Activated CD4-positive, alpha-beta T cell treated with anti-CD3 and anti-CD28 coated beads, Interleukin-2, amount 10 ng/mL, durations not matched to agents 7 days and 5 days (primary cell): Measurements from ENCODE around the gene SYPL2. TPM values are rescaled to one million over a fixed set of nuclear protein-coding genes. Genes with fewer than 3 reads are reported as not detected.
A peak's percentile ranks its signal among the peaks of the same experiment; 100 is the strongest.

Experiments used
- CTCF ChIA-PET: fragments of 350-600 bp; sonication (Branson Sonifier 250); formaldehyde crosslinking; loops from one replicate; lab custom pipeline; 2021; ENCODE audit warnings: antibody characterized with exemption; lab: Charles Lee
- POLR2A ChIA-PET: fragments of 350-600 bp; sonication (Branson Sonifier 250); formaldehyde crosslinking; loops from one replicate; lab custom pipeline; 2021; ENCODE audit warnings: antibody characterized with exemption; lab: Charles Lee
- DNase-seq: peaks from one replicate; pipeline ENCODE4 v3.0.0-alpha.2; 2020
- H3K27ac Mint-ChIP-seq: one replicate; pipeline ENCODE4 v1.8.0; 2021; ENCODE audit warnings: mild to moderate bottlenecking, moderate library complexity, mixed read lengths
- H3K27me3 Mint-ChIP-seq: one replicate; pipeline ENCODE4 v1.8.0; 2021; ENCODE audit warnings: mixed read lengths
- H3K36me3 Mint-ChIP-seq: one replicate; pipeline ENCODE4 v1.8.0; 2021; ENCODE audit warnings: low read depth, mixed read lengths
- H3K4me1 Mint-ChIP-seq: one replicate; pipeline ENCODE4 v1.8.0; 2021; ENCODE audit warnings: mixed read lengths
- H3K4me3 Mint-ChIP-seq: one replicate; pipeline ENCODE4 v1.8.0; 2021; ENCODE audit warnings: mild to moderate bottlenecking, moderate library complexity, mixed read lengths
- H3K9me3 Mint-ChIP-seq: one replicate; pipeline ENCODE4 v1.8.0; 2021; ENCODE audit warnings: mixed read lengths
- total RNA-seq, 2 experiments: library from RNA; stranded (reverse); gene quantifications; one replicate each; pipeline ENCODE4 v1.2.3, GENCODE V29; 2021

SYPL2 gene
- not detected for total RNA-seq

- Mint-ChIP-seq H3K4me3 (peak within 1 kb of the TSS; percentile 58), H3K27me3 (peaks cover 79% of the 10 kb centered on the region), H3K27ac (no peak within 1 kb of the TSS), H3K4me1 (peaks cover 11% of the 10 kb centered on the region), H3K36me3 (no peaks in the 10 kb centered on the region), H3K9me3 (no peaks in the 10 kb centered on the region)
- ChIA-PET POLR2A (no interaction called here), CTCF (interaction anchor here (1.3 kb wide), 1 partner anchor 14 kb away, joined by 3 read pairs; no protein-coding TSS in a partner anchor)
- DNase-seq = no peak
These were observed at the start of gene SYPL2 for GRCh38 chr1:109466452-109467300. Gene SYPL2, plus strand, starts transcription at chr1:109466546. Its CDS starts 298 bp downstream, at chr1:109466844.

GRCh38 chr1:109423498-109423897 is 42.8 kb upstream of the SYPL2 start:
- Mint-ChIP-seq H3K4me1 (peaks cover 41% of the 10 kb centered on the region), H3K27ac (peak overlapping the region; percentile 97), H3K4me3 (peak overlapping the region; percentile 94), H3K27me3 (no peaks in the 10 kb centered on the region), H3K9me3 (no peaks in the 10 kb centered on the region), H3K36me3 (peaks cover 41% of the 10 kb centered on the region)
- POLR2A ChIA-PET = interaction anchor here (0.6 kb wide), 1 partner anchor 190 kb away, joined by 3 read pairs; no protein-coding TSS in a partner anchor
- CTCF ChIA-PET = no interaction called here
- DNase-seq = no peak

- peak overlapping the region; percentile 97 for H3K27ac Mint-ChIP-seq
- H3K4me3 Mint-ChIP-seq = peak overlapping the region; percentile 94
- no peaks in the 10 kb centered on the region for H3K27me3 Mint-ChIP-seq
- H3K9me3 Mint-ChIP-seq = no peaks in the 10 kb centered on the region
- DNase-seq = peak; percentile 65
- ChIA-PET POLR2A (interaction anchor here (0.5 to 0.6 kb wide), 2 partner anchors 30 to 477 kb away, joined by 7 to 10 read pairs; no protein-coding TSS in a partner anchor), CTCF (interaction anchor here (0.6 to 3.6 kb wide), 11 partner anchors 8 to 719 kb away, joined by 3 to 15 read pairs (median 4); partner anchors contain the start of genes AMIGO1 and CYB561D1)
- H3K4me1 Mint-ChIP-seq = peaks cover 39% of the 10 kb centered on the region
- peaks cover 27% of the 10 kb centered on the region for H3K36me3 Mint-ChIP-seq
These were observed 40.7 kb upstream of the SYPL2 start for GRCh38 chr1:109425391-109426280.

- DNase-seq = peak; percentile 98
- H3K27ac Mint-ChIP-seq = peak within 1 kb of the TSS; percentile 97
- H3K36me3 Mint-ChIP-seq = peaks cover 21% of the 10 kb centered on the region
- POLR2A ChIA-PET = interaction anchor here (0.8 kb wide), 1 partner anchor 161 kb away, joined by 7 read pairs; no protein-coding TSS in a partner anchor
- peak within 1 kb of the TSS; percentile 94 for H3K4me3 Mint-ChIP-seq
- no peaks in the 10 kb centered on the region for H3K9me3 Mint-ChIP-seq
- H3K27me3 Mint-ChIP-seq = no peaks in the 10 kb centered on the region
- CTCF ChIA-PET = interaction anchor here (0.7 to 3.6 kb wide), 10 partner anchors 12 to 603 kb away, joined by 3 to 15 read pairs (median 4); partner anchors contain the start of genes AMIGO1 and CYB561D1
- H3K4me1 Mint-ChIP-seq = peaks cover 39% of the 10 kb centered on the region
These were observed 39.8 kb upstream of the SYPL2 start, which contains the start of gene PSMA5 for GRCh38 chr1:109426281-109427170. Gene PSMA5, minus strand, starts transcription at chr1:109426448. Its CDS starts 118 bp downstream, at chr1:109426330.

- Mint-ChIP-seq H3K36me3 (peaks cover 19% of the 10 kb centered on the region), H3K27ac (peak overlapping the region; percentile 97), H3K9me3 (no peaks in the 10 kb centered on the region), H3K4me3 (peak overlapping the region; percentile 94), H3K4me1 (peaks cover 36% of the 10 kb centered on the region), H3K27me3 (no peaks in the 10 kb centered on the region)
- ChIA-PET CTCF (interaction anchor here (0.7 to 3.6 kb wide), 5 partner anchors 11 to 602 kb away, joined by 3 to 12 read pairs (median 3); no protein-coding TSS in a partner anchor), POLR2A (interaction anchor here (0.8 kb wide), 1 partner anchor 161 kb away, joined by 7 read pairs; no protein-coding TSS in a partner anchor)
- no peak for DNase-seq
These were observed 39.2 kb upstream of the SYPL2 start for GRCh38 chr1:109427171-109427467.

- no peaks in the 10 kb centered on the region for H3K36me3 Mint-ChIP-seq
- H3K27ac Mint-ChIP-seq = no peak overlapping the region
- no peaks in the 10 kb centered on the region for H3K27me3 Mint-ChIP-seq
- ChIA-PET POLR2A (no interaction called here), CTCF (no interaction called here)
- peaks cover 3% of the 10 kb centered on the region for H3K9me3 Mint-ChIP-seq
- DNase-seq = no peak
- H3K4me3 Mint-ChIP-seq = no peak overlapping the region
- peaks cover 9% of the 10 kb centered on the region for H3K4me1 Mint-ChIP-seq
These were observed 34.0 kb upstream of the SYPL2 start for GRCh38 chr1:109432336-109432735.

- no peak overlapping the region for H3K4me3 Mint-ChIP-seq
- no peak for DNase-seq
- no peaks in the 10 kb centered on the region for H3K36me3 Mint-ChIP-seq
- ChIA-PET POLR2A (no interaction called here), CTCF (no interaction called here)
- H3K27me3 Mint-ChIP-seq = no peaks in the 10 kb centered on the region
- peaks cover 3% of the 10 kb centered on the region for H3K9me3 Mint-ChIP-seq
- H3K27ac Mint-ChIP-seq = no peak overlapping the region
- peaks cover 1% of the 10 kb centered on the region for H3K4me1 Mint-ChIP-seq
These were observed 33.0 kb upstream of the SYPL2 start for GRCh38 chr1:109433322-109433721.

- H3K27me3 Mint-ChIP-seq = no peaks in the 10 kb centered on the region
- peaks cover 3% of the 10 kb centered on the region for H3K9me3 Mint-ChIP-seq
- H3K4me3 Mint-ChIP-seq = no peak overlapping the region
- no peak for DNase-seq
- ChIA-PET CTCF (no interaction called here), POLR2A (no interaction called here)
- no peaks in the 10 kb centered on the region for H3K4me1 Mint-ChIP-seq
- H3K36me3 Mint-ChIP-seq = no peaks in the 10 kb centered on the region
- no peak overlapping the region for H3K27ac Mint-ChIP-seq
These were observed 31.9 kb upstream of the SYPL2 start for GRCh38 chr1:109434484-109434883.

GRCh38 chr1:109438798-109439297 is 27.5 kb upstream of the SYPL2 start:
- Mint-ChIP-seq H3K4me3 (no peak overlapping the region), H3K36me3 (no peaks in the 10 kb centered on the region), H3K9me3 (peaks cover 3% of the 10 kb centered on the region), H3K4me1 (no peaks in the 10 kb centered on the region), H3K27me3 (no peaks in the 10 kb centered on the region), H3K27ac (no peak overlapping the region)
- ChIA-PET POLR2A (no interaction called here), CTCF (interaction anchor here (0.6 kb wide), 1 partner anchor 12 kb away, joined by 3 read pairs; no protein-coding TSS in a partner anchor)
- DNase-seq = no peak

GRCh38 chr1:109441069-109441468 is 25.3 kb upstream of the SYPL2 start:
- ChIA-PET POLR2A (no interaction called here), CTCF (no interaction called here)
- Mint-ChIP-seq H3K4me3 (no peak overlapping the region), H3K36me3 (no peaks in the 10 kb centered on the region), H3K27me3 (peaks cover 9% of the 10 kb centered on the region), H3K27ac (no peak overlapping the region), H3K9me3 (no peaks in the 10 kb centered on the region), H3K4me1 (no peaks in the 10 kb centered on the region)
- DNase-seq = no peak

- CTCF ChIA-PET = no interaction called here
- Mint-ChIP-seq H3K36me3 (no peaks in the 10 kb centered on the region), H3K27me3 (peaks cover 17% of the 10 kb centered on the region)
These were observed 22.9 kb upstream of the SYPL2 start for GRCh38 chr1:109443476-109443875.

More at GRCh38 chr1:109443476-109443875, 22.9 kb upstream of the SYPL2 start:
- Mint-ChIP-seq H3K4me3 (no peak overlapping the region), H3K4me1 (no peaks in the 10 kb centered on the region), H3K27ac (no peak overlapping the region), H3K9me3 (no peaks in the 10 kb centered on the region)
- no peak for DNase-seq
- POLR2A ChIA-PET = no interaction called here
